DOHH2 (cell line): ENCODE data around the gene NOXA1.

Experiments
- H3F3A ChIP-seq: fragments of 200-600 bp; sonication (generic), shearing (Covaris generic); 2 replicates; pipeline ENCODE4 v1.6.0; 2016; ENCODE audit warnings: antibody characterized with exemption, mild to moderate bottlenecking; ENCODE audit not compliant: control insufficient read depth, insufficient read depth
- H3K27ac ChIP-seq: fragments of 200-600 bp; sonication (generic); 2 replicates; pipeline ENCODE4 v1.5.1; 2014; ENCODE audit warnings: low read depth, mild to moderate bottlenecking, low read length, moderate library complexity
- H3K27me3 ChIP-seq: fragments of 200-600 bp; sonication (generic); 2 replicates; pipeline ENCODE4 v1.6.1; 2014; ENCODE audit warnings: mild to moderate bottlenecking, low read length, mixed read lengths; ENCODE audit not compliant: control insufficient read depth
- H3K36me3 ChIP-seq: fragments of 200-600 bp; sonication (generic); 2 replicates; pipeline ENCODE4 v1.6.1; 2014; ENCODE audit warnings: mild to moderate bottlenecking, low read length, moderate library complexity, mixed read lengths; ENCODE audit not compliant: control insufficient read depth
- H3K4me1 ChIP-seq: fragments of 200-600 bp; sonication (generic); 2 replicates; pipeline ENCODE4 v1.6.1; 2014; ENCODE audit warnings: mild to moderate bottlenecking, low read length, mixed read lengths; ENCODE audit not compliant: control insufficient read depth
- H3K4me2 ChIP-seq: fragments of 200-600 bp; sonication (generic); 2 replicates; pipeline ENCODE4 v1.6.0; 2014; ENCODE audit warnings: mild to moderate bottlenecking, low read length, moderate library complexity
- H3K4me3 ChIP-seq: fragments of 200-600 bp; sonication (generic); 2 replicates; pipeline ENCODE4 v1.5.1; 2014; ENCODE audit warnings: mild to moderate bottlenecking, low read length, mixed read lengths
- H3K79me2 ChIP-seq: fragments of 200-600 bp; sonication (generic); 2 replicates; pipeline ENCODE4 v1.6.1; 2014; ENCODE audit warnings: mild to moderate bottlenecking, low read length, mixed read lengths; ENCODE audit not compliant: control insufficient read depth
- H3K9me2 ChIP-seq: fragments of 200-600 bp; sonication (generic); replicated peaks from 2 replicates; pipeline ENCODE4 v1.6.1; 2014; ENCODE audit warnings: mild to moderate bottlenecking, low read length, mixed read lengths; ENCODE audit not compliant: control insufficient read depth
- H3K9me3 ChIP-seq: fragments of 200-600 bp; sonication (generic); 2 replicates; pipeline ENCODE4 v1.6.1; 2014; ENCODE audit warnings: antibody characterized with exemption, low read length, mixed read lengths; ENCODE audit not compliant: control insufficient read depth, insufficient read depth
- H4K20me1 ChIP-seq: fragments of 200-600 bp; sonication (generic); 2 replicates; pipeline ENCODE4 v1.6.0; 2014; ENCODE audit warnings: low read depth, mild to moderate bottlenecking, antibody characterized with exemption, low read length, moderate library complexity; ENCODE audit not compliant: control insufficient read depth, insufficient read depth
- EZH2phosphoT487 ChIP-seq: fragments of 200-600 bp; sonication (generic); IDR thresholded peaks from 2 replicates; pipeline ENCODE4 v1.6.1; 2017; ENCODE audit warnings: borderline replicate concordance, mild to moderate bottlenecking, antibody characterized with exemption, low read length, moderate library complexity, mixed read lengths
- TF ChIP-seq, protein P1 (sequence below): fragments of 200-600 bp; sonication (generic); IDR thresholded peaks from one replicate; pipeline ENCODE4 v1.5.1; 2014; ENCODE audit warnings: antibody characterized with exemption, mild to moderate bottlenecking, low read depth, low read length; ENCODE audit not compliant: poor library complexity, severe bottlenecking

The NOXA1 gene

DNA sequence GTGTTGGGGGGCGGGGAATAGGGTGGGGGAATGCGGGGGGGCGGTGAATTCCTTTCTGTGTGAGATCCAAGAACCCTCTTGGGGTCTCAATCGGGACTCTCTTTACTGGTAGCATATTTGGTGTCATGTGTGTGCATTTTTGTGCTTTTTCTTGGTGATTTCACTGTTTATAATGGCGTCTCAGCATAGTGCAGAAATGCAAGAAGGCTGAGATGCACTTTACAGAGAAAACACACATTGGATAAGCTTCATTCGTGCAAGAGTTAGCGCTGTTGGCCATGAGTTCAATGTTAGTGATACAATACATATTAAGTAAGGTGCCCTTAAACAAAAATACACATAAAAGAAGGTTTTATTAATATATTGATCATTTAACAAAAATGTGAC is 18.7 kb downstream of the NOXA1 start:
- no peaks in the 10 kb centered on the region for H3K9me3 ChIP-seq
- no peak overlapping the region for H3K27ac ChIP-seq
- 0 out of 2 replicates have a peak, but pooled peaks cover 4% of the 10 kb centered on the region for H3K27me3 ChIP-seq
- TF ChIP-seq, protein P1, sequence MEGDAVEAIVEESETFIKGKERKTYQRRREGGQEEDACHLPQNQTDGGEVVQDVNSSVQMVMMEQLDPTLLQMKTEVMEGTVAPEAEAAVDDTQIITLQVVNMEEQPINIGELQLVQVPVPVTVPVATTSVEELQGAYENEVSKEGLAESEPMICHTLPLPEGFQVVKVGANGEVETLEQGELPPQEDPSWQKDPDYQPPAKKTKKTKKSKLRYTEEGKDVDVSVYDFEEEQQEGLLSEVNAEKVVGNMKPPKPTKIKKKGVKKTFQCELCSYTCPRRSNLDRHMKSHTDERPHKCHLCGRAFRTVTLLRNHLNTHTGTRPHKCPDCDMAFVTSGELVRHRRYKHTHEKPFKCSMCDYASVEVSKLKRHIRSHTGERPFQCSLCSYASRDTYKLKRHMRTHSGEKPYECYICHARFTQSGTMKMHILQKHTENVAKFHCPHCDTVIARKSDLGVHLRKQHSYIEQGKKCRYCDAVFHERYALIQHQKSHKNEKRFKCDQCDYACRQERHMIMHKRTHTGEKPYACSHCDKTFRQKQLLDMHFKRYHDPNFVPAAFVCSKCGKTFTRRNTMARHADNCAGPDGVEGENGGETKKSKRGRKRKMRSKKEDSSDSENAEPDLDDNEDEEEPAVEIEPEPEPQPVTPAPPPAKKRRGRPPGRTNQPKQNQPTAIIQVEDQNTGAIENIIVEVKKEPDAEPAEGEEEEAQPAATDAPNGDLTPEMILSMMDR: no peak
- TF ChIP-seq EZH2phosphoT487: no peak
- H3F3A ChIP-seq: peaks cover 12% of the 10 kb centered on the region
- H3K4me1 ChIP-seq: peaks cover 29% of the 10 kb centered on the region
- H3K36me3 ChIP-seq: no peaks in the 10 kb centered on the region
- H4K20me1 ChIP-seq: no peaks in the 10 kb centered on the region; the same call in 1 of the 2 replicates
- no peaks in the 10 kb centered on the region for H3K9me2 ChIP-seq
- no peak overlapping the region for H3K4me3 ChIP-seq
- H3K79me2 ChIP-seq: no peaks in the 10 kb centered on the region
- no peak overlapping the region; the same call in 1 of the 2 replicates for H3K4me2 ChIP-seq

DNA sequence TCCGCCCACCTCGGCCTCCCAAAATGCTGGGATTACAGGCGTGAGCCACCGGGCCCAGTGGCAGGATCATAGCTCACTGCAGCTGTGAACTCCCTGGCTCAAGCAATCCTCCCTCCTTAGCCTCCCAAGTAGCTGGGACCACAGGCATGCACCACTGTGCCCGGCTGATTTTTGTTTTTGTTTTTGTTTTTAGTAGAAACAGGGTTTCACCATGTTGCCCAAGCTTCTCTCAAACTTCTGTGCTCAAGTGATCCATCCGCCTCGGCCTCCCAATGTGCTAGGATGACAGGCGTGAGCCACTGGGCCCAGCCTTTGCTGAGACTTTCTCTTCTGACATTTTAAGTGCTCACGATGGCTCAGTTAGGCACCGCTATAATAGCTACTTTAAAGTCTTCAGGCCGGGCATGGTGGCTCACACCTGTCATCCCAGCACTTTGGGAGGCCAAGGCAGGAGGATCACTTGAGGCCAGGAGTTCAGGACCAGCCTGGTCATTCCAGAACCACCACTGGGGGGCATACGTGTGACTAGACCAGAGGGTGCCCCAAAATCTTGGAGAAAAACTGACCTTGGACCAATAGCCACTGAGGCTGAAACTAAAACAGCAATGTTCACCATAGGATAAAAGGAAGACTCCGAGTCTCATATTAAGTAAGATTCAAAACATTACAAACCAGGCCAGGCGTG is 21.1 kb downstream of the NOXA1 start:
- peaks cover 8% of the 10 kb centered on the region for H3K36me3 ChIP-seq
- H3K27me3 ChIP-seq: 0 out of 2 replicates have a peak, but pooled peaks cover 4% of the 10 kb centered on the region
- H3K27ac ChIP-seq: no peak overlapping the region
- H3K9me3 ChIP-seq: no peaks in the 10 kb centered on the region
- no peak overlapping the region for H3K4me2 ChIP-seq
- TF ChIP-seq, protein P1: no peak
- no peak for TF ChIP-seq EZH2phosphoT487
- H3K4me3 ChIP-seq: no peak overlapping the region
- H3K79me2 ChIP-seq: no peaks in the 10 kb centered on the region
- no peaks in the 10 kb centered on the region for H3K9me2 ChIP-seq
- H3F3A ChIP-seq: peaks cover 12% of the 10 kb centered on the region
- H4K20me1 ChIP-seq: no peaks in the 10 kb centered on the region; the same call in 1 of the 2 replicates
- H3K4me1 ChIP-seq: peaks cover 33% of the 10 kb centered on the region

DNA sequence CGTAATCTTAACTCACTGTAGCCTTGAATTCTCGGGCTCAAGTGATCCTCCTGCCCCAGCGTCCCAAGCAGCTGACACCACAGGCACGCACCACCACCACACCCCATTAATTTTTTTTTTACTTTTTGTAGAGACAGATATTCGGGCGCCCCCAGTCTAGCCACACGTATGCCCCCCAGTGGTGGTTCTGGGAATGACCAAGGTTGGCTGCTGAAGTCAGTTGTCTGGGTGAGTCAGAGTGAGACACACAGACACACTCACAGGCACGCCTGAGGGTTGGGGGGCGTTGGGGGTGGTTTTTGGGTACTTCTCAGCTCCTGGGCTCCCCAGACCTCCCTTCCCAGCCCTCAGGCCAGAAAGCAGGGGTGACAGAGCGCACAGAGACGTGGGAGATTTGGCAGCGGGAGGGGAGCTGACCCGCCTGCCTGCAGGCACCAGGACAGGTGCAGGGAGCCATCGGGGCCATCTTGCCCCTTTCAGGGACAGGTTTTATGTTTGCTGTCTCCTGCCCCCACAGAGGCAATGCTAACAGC is 22.1 kb downstream of the NOXA1 start:
- Histone ChIP-seq H3K27ac (no peak overlapping the region), H3K4me1 (peaks cover 38% of the 10 kb centered on the region), H3K9me3 (no peaks in the 10 kb centered on the region), H3K79me2 (no peaks in the 10 kb centered on the region), H3K4me3 (peak overlapping the region; percentile 43; the same call in 1 of the 2 replicates), H3K36me3 (peaks cover 17% of the 10 kb centered on the region), H3K4me2 (peak overlapping the region; percentile 63), H3F3A (peaks cover 12% of the 10 kb centered on the region), H3K27me3 (0 out of 2 replicates have a peak, but pooled peaks cover 4% of the 10 kb centered on the region), H3K9me2 (no peaks in the 10 kb centered on the region), H4K20me1 (no peaks in the 10 kb centered on the region; the same call in 1 of the 2 replicates)
- TF ChIP-seq, protein P1: peak; percentile 74
- TF ChIP-seq EZH2phosphoT487: no peak
